H1 (cell line): ENCODE measurements around the gene MDK. TPM values are rescaled to one million over a fixed set of nuclear protein-coding genes. Genes with fewer than 3 reads are reported as not detected.

Experiments used
- CTCF ChIA-PET: fragments of 300-600 bp; sonication (Branson Sonifier 250); formaldehyde crosslinking; loops from one replicate; lab custom pipeline; 2021; ENCODE audit not compliant: partially characterized antibody; lab: Charles Lee
- POLR2A ChIA-PET: fragments of 300-600 bp; sonication (Branson Sonifier 250); formaldehyde crosslinking; loops from one replicate; lab custom pipeline; 2021; ENCODE audit warnings: inconsistent platforms; ENCODE audit not compliant: partially characterized antibody; lab: Charles Lee
- DNase-seq, 2 experiments: peaks; one replicate each; pipeline versions ENCODE4 v3.0.0 to v3.0.0-alpha.2; 2010 to 2022; ENCODE audit warnings: low spot score in 2 of 2, low read depth in 1 of 2, mixed read lengths in 1 of 2
- FAIRE-seq: peaks from 2 replicates; lab custom pipeline; 2011; peaks lifted over from hg19 to GRCh38; lab: Jason Lieb, UNC
- H2AFZ ChIP-seq: 2 replicates; pipeline ENCODE4 v1.8.1; 2012; ENCODE audit warnings: low read length, inconsistent platforms
- H2AK5ac ChIP-seq: 2 replicates; pipeline ENCODE4 v1.6.1; 2013; ENCODE audit warnings: low read depth, low read length
- H2BK120ac ChIP-seq: replicated peaks from 2 replicates; pipeline ENCODE3; 2013; ENCODE audit warnings: low read depth, low read length, inconsistent platforms
- H2BK12ac ChIP-seq: 2 replicates; pipeline ENCODE4 v1.6.1; 2013; ENCODE audit warnings: low read depth, low read length
- H2BK15ac ChIP-seq: 2 replicates; pipeline ENCODE4 v1.6.1; 2013; ENCODE audit warnings: low read length
- H2BK20ac ChIP-seq: 2 replicates; pipeline ENCODE4 v1.6.1; 2013; ENCODE audit warnings: low read length
- H2BK5ac ChIP-seq: 2 replicates; pipeline ENCODE4 v1.6.1; 2013; ENCODE audit warnings: low read depth, low read length
- H3K14ac ChIP-seq: 2 replicates; pipeline ENCODE4 v1.6.1; 2013; ENCODE audit warnings: inconsistent platforms; ENCODE audit not compliant: insufficient read length
- H3K18ac ChIP-seq: 2 replicates; pipeline ENCODE4 v1.6.1; 2013; ENCODE audit warnings: low read length; ENCODE audit errors: extremely low read depth
- H3K23ac ChIP-seq: 2 replicates; pipeline ENCODE4 v1.6.1; 2013; ENCODE audit warnings: inconsistent platforms; ENCODE audit not compliant: insufficient read length
- H3K23me2 ChIP-seq: 2 replicates; pipeline ENCODE4 v1.6.1; 2013; ENCODE audit warnings: low read depth, low read length
- H3K27ac ChIP-seq: 2 replicates; pipeline ENCODE4 v1.6.1; 2011; ENCODE audit warnings: low read depth, low read length, inconsistent platforms
- H3K27me3 ChIP-seq, 4 experiments: replicated peaks in 1 of 4; 1 replicate in 1 of 4; 2 replicates in 3 of 4; pipeline versions ENCODE4 v1.6.1 to v1.8.1; 2011 to 2013; ENCODE audit warnings: low read length in 3 of 4, mild to moderate bottlenecking in 3 of 4, inconsistent platforms in 2 of 4, mixed read lengths in 2 of 4, moderate library complexity in 1 of 4; ENCODE audit not compliant: control insufficient read depth in 3 of 4, insufficient read depth in 3 of 4; ENCODE audit errors: extremely low read depth in 1 of 4
- H3K36me3 ChIP-seq, 4 experiments: 2 replicates each; pipeline versions ENCODE4 v1.6.1 to v1.8.1; 2011 to 2013; ENCODE audit warnings: mild to moderate bottlenecking in 4 of 4, low read length in 3 of 4, moderate library complexity in 2 of 4, control low read depth in 1 of 4, inconsistent platforms in 1 of 4; ENCODE audit not compliant: insufficient read depth in 4 of 4, control insufficient read depth in 2 of 4
- H3K4ac ChIP-seq: replicated peaks from 2 replicates; pipeline ENCODE3; 2013; ENCODE audit warnings: low read length, low read depth, mixed read lengths, inconsistent platforms; ENCODE audit not compliant: insufficient read length
- H3K4me1 ChIP-seq, 4 experiments: replicated peaks in 1 of 4; 1 replicate in 1 of 4; 2 replicates in 3 of 4; pipeline versions ENCODE4 v1.6.1 to v1.8.1; 2011 to 2013; ENCODE audit warnings: low read length in 3 of 4, inconsistent platforms in 2 of 4, mixed read lengths in 1 of 4; ENCODE audit not compliant: insufficient read depth in 4 of 4, control insufficient read depth in 3 of 4
- H3K4me2 ChIP-seq, 2 experiments: 2 replicates each; pipeline versions ENCODE4 v1.6.1 to v1.8.1; 2011 to 2013; ENCODE audit warnings: low read depth in 2 of 2, low read length in 2 of 2, control low read depth in 1 of 2, inconsistent platforms in 1 of 2, mild to moderate bottlenecking in 1 of 2; ENCODE audit not compliant: insufficient read depth in 1 of 2
- H3K4me3 ChIP-seq, 4 experiments: fragments of 200-600, 300-600 bp in 1 of 4; sonication (generic), shearing (Covaris generic), sonication (Bioruptor Twin) in 1 of 4; 2 replicates each; pipeline versions ENCODE4 v1.5.1 to v1.8.1; 2011 to 2016; ENCODE audit warnings: low read length in 4 of 4, low read depth in 3 of 4, control low read depth in 2 of 4, inconsistent platforms in 2 of 4, mild to moderate bottlenecking in 2 of 4, mixed read lengths in 1 of 4, moderate library complexity in 1 of 4; ENCODE audit not compliant: insufficient read depth in 2 of 4; ENCODE audit errors: extremely low read depth in 1 of 4
- H3K56ac ChIP-seq: replicated peaks from 2 replicates; pipeline ENCODE3; 2013; ENCODE audit warnings: low read depth, mild to moderate bottlenecking, mixed read lengths, low read length, inconsistent platforms; ENCODE audit not compliant: insufficient read length
- H3K79me1 ChIP-seq: 2 replicates; pipeline ENCODE4 v1.6.1; 2013; ENCODE audit warnings: low read depth, low read length, control low read depth
- H3K79me2 ChIP-seq, 2 experiments: 2 replicates each; pipeline versions ENCODE4 v1.6.1 to v1.8.1; 2012 to 2013; ENCODE audit warnings: low read length in 2 of 2, mild to moderate bottlenecking in 2 of 2, inconsistent platforms in 1 of 2; ENCODE audit not compliant: insufficient read depth in 2 of 2, control insufficient read depth in 1 of 2
- H3K9ac ChIP-seq, 4 experiments: replicated peaks in 1 of 4; 1 replicate in 1 of 4; 2 replicates in 3 of 4; pipeline versions ENCODE4 v1.6.1 to v1.8.1; 2011 to 2013; ENCODE audit warnings: low read depth in 3 of 4, low read length in 3 of 4, control low read depth in 2 of 4, mild to moderate bottlenecking in 2 of 4, moderate library complexity in 2 of 4, inconsistent platforms in 1 of 4; ENCODE audit errors: extremely low read depth in 1 of 4
- H3K9me3 ChIP-seq, 2 experiments: 2 replicates each; pipeline versions ENCODE4 v1.6.1 to v1.8.1; 2012 to 2013; ENCODE audit warnings: mild to moderate bottlenecking in 2 of 2, moderate library complexity in 2 of 2, control low read depth in 1 of 2, inconsistent platforms in 1 of 2, low read depth in 1 of 2, low read length in 1 of 2, mixed read lengths in 1 of 2; ENCODE audit not compliant: insufficient read depth in 2 of 2
- H4K20me1 ChIP-seq, 2 experiments: replicated peaks in 1 of 2; 2 replicates each; pipeline versions ENCODE3 to v1.8.1; 2011 to 2013; ENCODE audit warnings: inconsistent platforms in 2 of 2, low read length in 2 of 2, mild to moderate bottlenecking in 1 of 2; ENCODE audit not compliant: insufficient read depth in 2 of 2, control insufficient read depth in 1 of 2
- H4K5ac ChIP-seq: 2 replicates; pipeline ENCODE4 v1.6.1; 2013; ENCODE audit warnings: low read length, low read depth, mixed read lengths, inconsistent platforms; ENCODE audit not compliant: insufficient read length
- H4K8ac ChIP-seq: 2 replicates; pipeline ENCODE4 v1.8.0; 2013; ENCODE audit warnings: mild to moderate bottlenecking, moderate library complexity, low read length, inconsistent platforms; ENCODE audit not compliant: insufficient read depth; ENCODE audit errors: extremely low read depth
- H4K91ac ChIP-seq: replicated peaks from 2 replicates; pipeline ENCODE3; 2013; ENCODE audit warnings: low read length, mixed read lengths, inconsistent platforms; ENCODE audit not compliant: insufficient read length
- BRCA1 ChIP-seq: IDR thresholded peaks from 2 replicates; pipeline ENCODE4 v1.6.1; 2012; ENCODE audit warnings: low read depth, low read length, improper control_type of control experiment
- CBX8 ChIP-seq: fragments of 300-800, 300-1000 bp; sonication (generic); IDR thresholded peaks from 2 replicates; pipeline ENCODE4 v1.7.1; 2016; ENCODE audit warnings: low read depth, low read length, borderline replicate concordance
- CHD2 ChIP-seq: IDR thresholded peaks from 2 replicates; pipeline ENCODE4 v1.6.1; 2012; ENCODE audit warnings: low read length, improper control_type of control experiment
- RNF2 ChIP-seq: fragments of 200-900, 300-1000 bp; sonication (generic); IDR thresholded peaks from 2 replicates; pipeline ENCODE4 v1.7.1; 2016; ENCODE audit warnings: borderline replicate concordance, low read depth, mild to moderate bottlenecking, antibody characterized with exemption, low read length; ENCODE audit not compliant: poor library complexity, severe bottlenecking; ENCODE audit errors: missing control alignments
- RXRA ChIP-seq: IDR thresholded peaks from 2 replicates; pipeline ENCODE4 v1.6.1; 2011; ENCODE audit warnings: low read depth, mild to moderate bottlenecking, low read length, moderate library complexity; ENCODE audit not compliant: insufficient read depth
- SAP30 ChIP-seq: fragments of 300-600 bp; sonication (generic); IDR thresholded peaks from 2 replicates; pipeline ENCODE4 v1.7.1; 2012; ENCODE audit warnings: low read length, moderate library complexity, mild to moderate bottlenecking, inconsistent platforms; ENCODE audit not compliant: insufficient read depth, insufficient replicate concordance
- SIN3A ChIP-seq, 2 experiments: IDR thresholded peaks in 1 of 2; conservative IDR thresholded peaks in 1 of 2; 2 replicates each; pipeline ENCODE4 v1.6.1; 2011 to 2012; ENCODE audit warnings: low read length in 2 of 2, improper control_type of control experiment in 1 of 2, low read depth in 1 of 2, mild to moderate bottlenecking in 1 of 2
- TAF1 ChIP-seq: IDR thresholded peaks from 2 replicates; pipeline ENCODE4 v1.6.1; 2011; ENCODE audit warnings: mild to moderate bottlenecking, low read depth, low read length
- WGBS, 2 experiments: shearing (Covaris generic) in 1 of 2; methylation state at CpG; one replicate each; pipeline versions ENCODE4 v1.1.6 to v1.1.7; 2013 to 2015; ENCODE audit warnings: low lambda C conversion rate in 2 of 2, mixed read lengths in 2 of 2, inconsistent platforms in 1 of 2, low coverage in 1 of 2, missing lambda C conversion rate in 1 of 2; ENCODE audit not compliant: insufficient replicate concordance in 2 of 2, insufficient coverage in 1 of 2, insufficient read length in 1 of 2; ENCODE audit errors: extremely low coverage in 1 of 2, missing lambda C conversion rate in 1 of 2; 5-methylcytosine and 5-hydroxymethylcytosine counted together
- polyA plus RNA-seq, 7 experiments: library from polyadenylated mRNA; depleted of rRNA in 3 of 7; stranded (reverse) in 5 of 7; unstranded in 2 of 7; fragments of >200 nt in 5 of 7; fragments of 200-250 nt in 2 of 7; gene quantifications; 1 replicate in 5 of 7; 2 replicates in 1 of 7; 4 replicates in 1 of 7; pipeline versions ENCODE4 v1.2.1 to v1.2.3, GENCODE V29; 2011 to 2013; ENCODE audit warnings: missing spikeins in 2 of 7, mixed read lengths in 2 of 7
- total RNA-seq: library from RNA; stranded (reverse); fragmentation: NEBNext Ultra II Directional; extraction: Animal tissue kit (Norgen Biotek cat#: 25700); gene quantifications from 2 replicates; pipeline ENCODE4 v1.2.1, GENCODE V29; 2021
- TF ChIP-seq, protein P1 (sequence below), 3 experiments: IDR thresholded peaks; 1 replicate in 2 of 3; 2 replicates in 1 of 3; pipeline versions ENCODE4 v1.5.1 to v1.6.1; 2011; ENCODE audit warnings: low read length in 3 of 3, mild to moderate bottlenecking in 3 of 3, inconsistent platforms in 2 of 3, low read depth in 1 of 3, moderate library complexity in 1 of 3; ENCODE audit not compliant: insufficient read depth in 1 of 3; ENCODE audit errors: control extremely low read depth in 1 of 3

The MDK gene
- total and polyA plus RNA-seq, 2 of the 8 experiments (the other 6 are each of a cell fraction or from before 2014, with no cell fraction given) = 309 to 606 TPM

DNA sequence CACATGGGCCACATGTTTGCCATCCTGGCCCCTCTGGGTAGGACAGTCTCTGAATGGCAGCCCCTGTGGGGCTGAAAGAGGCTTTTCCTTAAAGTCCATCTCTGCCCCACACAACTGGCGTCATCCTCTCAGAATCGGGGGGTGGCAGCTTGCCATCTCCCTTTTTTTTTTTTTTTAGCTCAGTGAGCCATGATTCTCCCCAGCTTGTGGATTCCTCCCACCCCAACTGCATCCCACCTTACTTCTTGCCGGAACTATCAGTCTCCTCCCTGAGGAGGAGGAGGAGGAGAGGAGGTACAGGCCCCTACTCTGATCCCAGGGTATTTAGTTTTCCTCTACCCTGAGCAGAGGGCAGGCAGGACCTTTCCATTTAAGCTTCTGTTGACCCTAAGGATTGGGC is 30.8 kb upstream of the MDK start:
- no peak overlapping the region for H2BK20ac ChIP-seq
- H4K8ac ChIP-seq = no peak overlapping the region; the same call in 1 of the 2 replicates
- no peak overlapping the region for H2BK5ac ChIP-seq
- H3K4me1 ChIP-seq = peaks cover 13 to 47% (median 33%) of the 10 kb centered on the region in 4 experiments
- H2BK12ac ChIP-seq = no peak overlapping the region
- no peak overlapping the region for H3K56ac ChIP-seq
- no peak overlapping the region for H2AK5ac ChIP-seq
- H2AFZ ChIP-seq = no peak overlapping the region
- no peak overlapping the region for H3K4ac ChIP-seq
- H3K4me2 ChIP-seq = no peak overlapping the region
- DNase-seq (no peak), FAIRE-seq (no peak)
- H3K14ac ChIP-seq = no peak overlapping the region
- no peak overlapping the region for H4K91ac ChIP-seq
- no peaks in the 10 kb centered on the region for H3K36me3 ChIP-seq
- H3K79me2 ChIP-seq = peaks cover 0 to 69% of the 10 kb centered on the region in 2 experiments; a peak in 3 of 4 replicates
- H3K23me2 ChIP-seq = peaks cover 13% of the 10 kb centered on the region
- no peak overlapping the region for H3K4me3 ChIP-seq
- ChIA-PET CTCF (interaction anchor here (0.7 to 44.5 kb wide), 12 partner anchors 8 to 181 kb away, joined by 3 to 1004 read pairs (median 16); partner anchors contain the start of genes DGKZ and MDK), POLR2A (interaction anchor here (0.7 to 8.1 kb wide), 7 partner anchors 11 to 58 kb away, joined by 3 to 69 read pairs (median 6); partner anchors contain the start of gene MDK)
- H2BK15ac ChIP-seq = no peak overlapping the region
- peaks cover 0 to 7% (median 2%) of the 10 kb centered on the region in 4 experiments; a peak in 1 of 7 replicates for H3K27me3 ChIP-seq
- no peak overlapping the region for H2BK120ac ChIP-seq
- TF ChIP-seq TAF1 = no peak
- TF ChIP-seq RNF2 = no peak
- TF ChIP-seq BRCA1 = no peak
- TF ChIP-seq SIN3A (conservative IDR thresholded peaks at IDR 0.05 in 1 of 2, IDR thresholded peaks at IDR 0.05 in 1 of 2; ENCODE audit: low read depth in 1 of 2, low read length in 2 of 2) = no peak
- no peak for TF ChIP-seq RXRA
- no peak for TF ChIP-seq CBX8
- TF ChIP-seq SAP30 = no peak
- TF ChIP-seq CHD2 = no peak
- TF ChIP-seq, protein P1, sequence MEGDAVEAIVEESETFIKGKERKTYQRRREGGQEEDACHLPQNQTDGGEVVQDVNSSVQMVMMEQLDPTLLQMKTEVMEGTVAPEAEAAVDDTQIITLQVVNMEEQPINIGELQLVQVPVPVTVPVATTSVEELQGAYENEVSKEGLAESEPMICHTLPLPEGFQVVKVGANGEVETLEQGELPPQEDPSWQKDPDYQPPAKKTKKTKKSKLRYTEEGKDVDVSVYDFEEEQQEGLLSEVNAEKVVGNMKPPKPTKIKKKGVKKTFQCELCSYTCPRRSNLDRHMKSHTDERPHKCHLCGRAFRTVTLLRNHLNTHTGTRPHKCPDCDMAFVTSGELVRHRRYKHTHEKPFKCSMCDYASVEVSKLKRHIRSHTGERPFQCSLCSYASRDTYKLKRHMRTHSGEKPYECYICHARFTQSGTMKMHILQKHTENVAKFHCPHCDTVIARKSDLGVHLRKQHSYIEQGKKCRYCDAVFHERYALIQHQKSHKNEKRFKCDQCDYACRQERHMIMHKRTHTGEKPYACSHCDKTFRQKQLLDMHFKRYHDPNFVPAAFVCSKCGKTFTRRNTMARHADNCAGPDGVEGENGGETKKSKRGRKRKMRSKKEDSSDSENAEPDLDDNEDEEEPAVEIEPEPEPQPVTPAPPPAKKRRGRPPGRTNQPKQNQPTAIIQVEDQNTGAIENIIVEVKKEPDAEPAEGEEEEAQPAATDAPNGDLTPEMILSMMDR (IDR thresholded peaks at IDR 0.05; ENCODE audit: control extremely low read depth in 1 of 3, insufficient read depth in 1 of 3, low read depth in 1 of 3, low read length in 3 of 3) = no peak
- H3K9me3 ChIP-seq = no peaks in the 10 kb centered on the region
- WGBS, 2 experiments = 83% methylated on average over 3 of the region's 3 CpGs; no CpG with 5 or more reads in 1 of the 2 experiments
- H3K79me1 ChIP-seq = peaks cover 24% of the 10 kb centered on the region
- no peak overlapping the region for H3K23ac ChIP-seq
- no peak overlapping the region for H3K9ac ChIP-seq
- peaks cover 15 to 35% of the 10 kb centered on the region in 2 experiments for H4K20me1 ChIP-seq
- no peak overlapping the region for H4K5ac ChIP-seq
- no peak overlapping the region for H3K18ac ChIP-seq
- H3K27ac ChIP-seq = no peak overlapping the region
